ENCODE results near the gene ACAA2.

Gene ACAA2

GRCh38 chr18:49827996-49828395 is 14.7 kb upstream of the ACAA2 start:
- DNase-seq (ENCODE audit: extremely low read depth, low read depth), result no peak
- no peak for TF ChIP-seq CTCF (IDR thresholded peaks at IDR 0.05; ENCODE audit: low read depth, low read length)

GRCh38 chr18:49819823-49820671 is 6.7 kb upstream of the ACAA2 start:
- DNase-seq (ENCODE audit: extremely low read depth, low read depth), result no peak
- no peak for TF ChIP-seq CTCF (IDR thresholded peaks at IDR 0.05; ENCODE audit: low read depth, low read length)

- TF ChIP-seq CTCF (IDR thresholded peaks at IDR 0.05; ENCODE audit: low read depth, low read length), result no peak
These were observed 5.8 kb upstream of the ACAA2 start for GRCh38 chr18:49819071-49819662.

GRCh38 chr18:49817947-49818346 is 4.6 kb upstream of the ACAA2 start:
- TF ChIP-seq CTCF (IDR thresholded peaks at IDR 0.05; ENCODE audit: low read depth, low read length), result no peak
- no peak for DNase-seq (ENCODE audit: extremely low read depth, low read depth)

More at GRCh38 chr18:49819071-49819662, 5.8 kb upstream of the ACAA2 start:
- no peak for DNase-seq (ENCODE audit: extremely low read depth, low read depth)

GRCh38 chr18:49815927-49816326 is 2.6 kb upstream of the ACAA2 start:
- DNase-seq (ENCODE audit: extremely low read depth, low read depth), result no peak
- no peak for TF ChIP-seq CTCF (IDR thresholded peaks at IDR 0.05; ENCODE audit: low read depth, low read length)

- DNase-seq (ENCODE audit: extremely low read depth, low read depth), result peak; percentile 15
- no peak for TF ChIP-seq CTCF (IDR thresholded peaks at IDR 0.05; ENCODE audit: low read depth, low read length)
These were observed 790 bp upstream of the ACAA2 start for GRCh38 chr18:49814147-49814499.

- peak; percentile 0 for DNase-seq (ENCODE audit: extremely low read depth, low read depth)
- no peak for TF ChIP-seq CTCF (IDR thresholded peaks at IDR 0.05; ENCODE audit: low read depth, low read length)
These were observed 339 bp downstream of the ACAA2 start for GRCh38 chr18:49813069-49813318.
